ENCODE results near the gene AEN.

The AEN gene, protein sequence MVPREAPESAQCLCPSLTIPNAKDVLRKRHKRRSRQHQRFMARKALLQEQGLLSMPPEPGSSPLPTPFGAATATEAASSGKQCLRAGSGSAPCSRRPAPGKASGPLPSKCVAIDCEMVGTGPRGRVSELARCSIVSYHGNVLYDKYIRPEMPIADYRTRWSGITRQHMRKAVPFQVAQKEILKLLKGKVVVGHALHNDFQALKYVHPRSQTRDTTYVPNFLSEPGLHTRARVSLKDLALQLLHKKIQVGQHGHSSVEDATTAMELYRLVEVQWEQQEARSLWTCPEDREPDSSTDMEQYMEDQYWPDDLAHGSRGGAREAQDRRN

DNA sequence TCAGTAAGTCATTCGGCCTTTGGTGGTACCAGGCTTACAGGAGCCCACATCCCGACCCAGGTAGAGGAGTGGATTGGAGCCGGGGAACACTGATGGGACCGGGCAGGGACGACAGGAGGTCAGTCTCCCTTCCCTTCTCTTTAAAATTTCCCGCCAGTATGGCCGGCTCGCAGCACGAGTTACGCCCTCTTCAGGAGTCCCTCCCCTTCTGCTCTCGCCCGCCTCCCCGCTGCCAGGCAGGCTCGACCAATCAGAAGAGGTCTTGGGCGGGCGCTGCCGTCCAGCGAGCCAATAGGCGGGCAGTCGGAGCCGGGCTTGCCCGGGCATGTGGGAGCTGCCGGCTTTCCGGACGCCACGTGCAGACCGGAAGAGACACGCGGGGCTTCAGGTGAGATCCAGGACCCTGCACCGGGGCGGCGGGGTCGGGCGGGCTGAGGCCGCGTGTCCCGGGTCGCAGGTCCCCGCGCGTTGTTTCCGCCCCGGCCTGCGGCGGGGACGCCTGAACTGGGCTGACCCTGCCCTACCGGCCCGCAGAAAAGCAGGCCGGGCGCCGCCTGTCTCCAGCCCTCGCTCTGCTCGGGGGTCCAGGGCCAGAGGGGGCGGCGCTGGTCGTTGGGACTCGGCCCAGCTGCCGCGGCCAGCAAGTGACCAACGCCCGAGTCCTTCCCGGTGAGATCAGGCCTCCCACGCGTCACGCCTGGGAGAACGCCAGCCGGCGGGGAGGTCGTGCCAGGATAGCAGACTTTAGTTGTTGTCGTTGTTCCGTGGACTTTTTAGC lies at the start of gene AEN:
AEN (plus strand) TSS at position 346 of the 778 bp plus-strand sequence. CDS start 4,870 bp downstream, outside the sequence.
- FAIRE-seq (no peak), DNase-seq (ENCODE audit: insufficient read length, low spot score) (peak; percentile 80)
- TF ChIP-seq, protein P1, sequence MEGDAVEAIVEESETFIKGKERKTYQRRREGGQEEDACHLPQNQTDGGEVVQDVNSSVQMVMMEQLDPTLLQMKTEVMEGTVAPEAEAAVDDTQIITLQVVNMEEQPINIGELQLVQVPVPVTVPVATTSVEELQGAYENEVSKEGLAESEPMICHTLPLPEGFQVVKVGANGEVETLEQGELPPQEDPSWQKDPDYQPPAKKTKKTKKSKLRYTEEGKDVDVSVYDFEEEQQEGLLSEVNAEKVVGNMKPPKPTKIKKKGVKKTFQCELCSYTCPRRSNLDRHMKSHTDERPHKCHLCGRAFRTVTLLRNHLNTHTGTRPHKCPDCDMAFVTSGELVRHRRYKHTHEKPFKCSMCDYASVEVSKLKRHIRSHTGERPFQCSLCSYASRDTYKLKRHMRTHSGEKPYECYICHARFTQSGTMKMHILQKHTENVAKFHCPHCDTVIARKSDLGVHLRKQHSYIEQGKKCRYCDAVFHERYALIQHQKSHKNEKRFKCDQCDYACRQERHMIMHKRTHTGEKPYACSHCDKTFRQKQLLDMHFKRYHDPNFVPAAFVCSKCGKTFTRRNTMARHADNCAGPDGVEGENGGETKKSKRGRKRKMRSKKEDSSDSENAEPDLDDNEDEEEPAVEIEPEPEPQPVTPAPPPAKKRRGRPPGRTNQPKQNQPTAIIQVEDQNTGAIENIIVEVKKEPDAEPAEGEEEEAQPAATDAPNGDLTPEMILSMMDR (IDR thresholded peaks at IDR 0.05; ENCODE audit: insufficient read depth, missing control alignments): no peak

DNA sequence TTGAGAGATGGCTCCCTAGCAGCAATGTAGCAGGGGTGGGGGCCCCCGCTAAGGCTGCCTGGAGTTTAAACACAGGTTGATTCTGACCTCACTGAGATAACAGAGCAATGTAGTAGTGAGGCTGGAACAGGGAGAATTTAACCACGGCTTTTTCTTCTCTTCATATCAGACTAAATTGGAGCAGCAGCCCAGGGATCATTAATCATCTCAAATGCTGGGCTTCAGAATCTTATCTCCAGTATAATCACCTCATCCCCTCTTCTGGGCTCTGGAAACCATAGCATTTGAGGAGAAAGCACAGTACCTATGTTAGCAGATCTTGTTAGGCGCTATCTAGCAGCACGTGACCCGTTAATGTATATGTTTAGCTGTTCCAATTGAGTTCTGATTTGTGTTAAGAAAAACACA lies 49.3 kb upstream of the AEN start:
- TF ChIP-seq, protein P1 (IDR thresholded peaks at IDR 0.05; ENCODE audit: insufficient read depth, missing control alignments): no peak
- no peak for DNase-seq (ENCODE audit: insufficient read length, low spot score)
- FAIRE-seq: no peak

DNA sequence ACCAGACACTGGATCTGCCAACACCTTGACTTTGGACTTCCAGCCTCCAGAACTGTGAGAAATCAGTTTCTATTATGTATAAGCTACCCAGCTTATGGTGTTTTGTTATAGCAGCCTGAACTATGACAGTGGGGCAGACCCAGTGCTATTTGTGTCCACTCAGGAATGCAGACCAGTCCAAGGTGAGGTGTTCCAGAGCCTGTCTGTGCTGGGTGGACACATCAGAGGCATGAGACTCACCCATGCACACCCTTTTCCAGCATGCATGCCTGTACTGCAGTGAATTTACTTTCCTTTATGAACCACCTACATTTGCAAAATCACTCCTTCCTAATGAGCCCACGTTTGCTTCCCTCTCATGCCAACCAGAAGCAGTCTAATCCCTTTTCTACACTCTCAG lies 47.1 kb upstream of the AEN start:
- TF ChIP-seq, protein P1 (IDR thresholded peaks at IDR 0.05; ENCODE audit: insufficient read depth, missing control alignments): no peak
- FAIRE-seq: no peak

DNA sequence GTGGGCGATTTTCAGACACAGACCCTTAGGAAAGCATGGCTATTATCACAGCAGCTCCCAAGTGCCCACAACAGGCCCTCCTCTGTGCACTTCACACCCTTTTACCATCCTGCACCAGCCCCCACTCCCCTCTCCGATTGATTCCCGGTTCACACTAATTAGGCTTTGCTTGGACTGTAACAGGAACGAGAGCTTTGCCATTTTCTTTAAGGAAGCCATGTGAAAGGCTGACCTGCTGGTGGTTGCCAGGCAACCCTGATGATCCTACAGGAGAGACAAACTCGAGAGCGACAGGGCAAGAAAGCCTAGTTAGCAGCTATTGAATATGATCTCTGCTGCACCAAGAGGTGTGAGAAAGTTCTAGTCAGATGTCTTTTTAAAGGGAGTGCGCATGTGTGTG lies 46.5 kb upstream of the AEN start:
- FAIRE-seq: no peak

More for the DNA sequence above, 47.1 kb upstream of the AEN start:
- DNase-seq (ENCODE audit: insufficient read length, low spot score): no peak

DNA sequence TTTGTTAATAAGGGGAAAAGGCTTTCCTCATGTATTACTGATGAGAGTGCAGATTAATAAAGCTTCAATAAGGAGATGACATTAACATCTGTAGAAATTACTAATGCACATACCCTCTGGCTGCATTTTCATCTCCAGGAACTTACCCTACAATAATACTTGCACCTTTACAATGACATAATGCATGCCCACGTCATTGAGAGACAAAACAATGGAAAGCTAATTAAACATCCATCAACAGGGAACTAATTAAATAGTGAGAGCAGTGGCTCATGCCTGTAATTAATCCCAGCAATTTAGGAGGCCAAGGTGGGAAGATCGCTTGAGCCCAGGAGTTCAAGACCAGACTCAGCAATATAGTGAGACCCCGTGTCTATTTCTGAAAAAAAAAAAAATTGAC lies 41.8 kb upstream of the AEN start:
- TF ChIP-seq, protein P1 (IDR thresholded peaks at IDR 0.05; ENCODE audit: insufficient read depth, missing control alignments): no peak
- no peak for FAIRE-seq
- DNase-seq (ENCODE audit: insufficient read length, low spot score): no peak

More for the DNA sequence above, 46.5 kb upstream of the AEN start:
- DNase-seq (ENCODE audit: insufficient read length, low spot score): no peak
- TF ChIP-seq, protein P1 (IDR thresholded peaks at IDR 0.05; ENCODE audit: insufficient read depth, missing control alignments): no peak

DNA sequence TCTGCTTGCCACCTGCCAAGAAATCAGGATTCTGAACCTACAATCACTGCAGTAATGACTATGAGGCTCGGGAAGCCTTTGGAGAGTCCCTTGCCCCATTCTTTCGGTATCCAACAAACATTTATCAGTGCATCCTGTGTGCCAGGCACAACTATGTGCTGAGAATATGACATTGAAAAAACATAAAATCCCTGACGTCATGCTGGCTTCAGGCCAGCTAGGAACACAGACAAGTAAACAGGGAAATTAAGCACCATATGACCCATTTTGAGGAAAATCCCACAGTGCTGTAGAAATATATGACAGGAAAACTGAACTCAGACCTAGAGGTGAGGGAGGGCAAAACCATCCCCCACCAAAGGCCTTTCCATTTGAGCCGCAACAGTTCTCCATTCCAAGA lies 40.6 kb upstream of the AEN start:
- DNase-seq (ENCODE audit: insufficient read length, low spot score): no peak
- no peak for FAIRE-seq
- TF ChIP-seq, protein P1 (IDR thresholded peaks at IDR 0.05; ENCODE audit: insufficient read depth, missing control alignments): no peak

All from D721Med (cell line).